Measurements from ENCODE around the gene OXNAD1.

OXNAD1 gene, protein sequence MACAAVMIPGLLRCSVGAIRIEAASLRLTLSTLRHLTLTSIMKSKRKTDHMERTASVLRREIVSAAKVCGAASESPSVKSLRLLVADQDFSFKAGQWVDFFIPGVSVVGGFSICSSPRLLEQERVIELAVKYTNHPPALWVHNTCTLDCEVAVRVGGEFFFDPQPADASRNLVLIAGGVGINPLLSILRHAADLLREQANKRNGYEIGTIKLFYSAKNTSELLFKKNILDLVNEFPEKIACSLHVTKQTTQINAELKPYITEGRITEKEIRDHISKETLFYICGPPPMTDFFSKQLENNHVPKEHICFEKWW

DNA sequence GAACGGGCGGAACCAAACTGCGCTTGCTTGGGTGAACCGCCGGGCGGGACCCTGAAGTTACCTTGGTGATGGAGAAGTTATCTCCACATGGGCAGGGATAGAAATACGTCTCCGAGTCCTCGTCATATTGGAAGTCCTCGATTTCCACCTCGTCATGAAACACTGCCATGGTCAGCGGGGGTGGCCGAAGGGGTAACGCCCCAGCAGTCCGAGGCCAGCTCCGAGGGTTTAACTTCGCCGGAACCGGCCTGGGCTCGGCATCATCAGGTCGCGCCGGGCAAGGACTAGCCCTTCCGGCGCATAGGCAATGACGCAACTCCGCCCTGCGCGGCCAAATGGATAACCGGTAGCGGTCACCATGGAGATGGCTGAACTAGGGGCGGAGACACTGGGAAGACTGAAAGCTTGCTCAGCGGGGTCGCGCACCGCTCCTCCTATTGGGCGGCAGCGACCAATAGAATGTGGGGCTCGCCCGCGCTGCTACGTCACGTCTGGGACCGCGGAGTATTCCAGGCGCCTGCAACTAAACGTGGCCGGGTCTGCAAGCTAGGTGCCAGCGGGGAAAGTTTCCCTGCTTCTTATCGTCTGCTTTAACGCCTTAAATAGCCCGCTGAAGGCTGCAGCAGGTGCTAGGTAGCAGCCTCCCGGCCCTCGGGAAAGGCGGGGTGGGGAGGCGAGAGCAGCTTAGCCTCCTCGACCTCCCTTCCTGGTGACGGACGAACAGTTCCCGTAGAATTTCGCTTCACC lies at the start of gene OXNAD1, which contains the start of gene DPH3:
TSS of gene OXNAD1 (plus strand) at position 505 of the 747 bp plus-strand sequence. CDS start 5,741 bp downstream, outside the sequence.
TSS of gene DPH3 (minus strand) at position 236 of the 747 bp plus-strand sequence. CDS start at position 169, 67 bp downstream.
- H3K36me3 ChIP-seq (ENCODE audit: insufficient read depth, low read length): peaks cover 9% of the 10 kb centered on the region
- peak within 1 kb of the TSS; percentile 88 to 98 for H3K4me3 ChIP-seq (ENCODE audit: low read depth in 1 of 2, low read length in 2 of 2)
- peak within 1 kb of the TSS; percentile 98 for H3K9ac ChIP-seq (ENCODE audit: low read length)
- peaks cover 28% of the 10 kb centered on the region for H3K4me1 ChIP-seq (ENCODE audit: insufficient read depth, low read length)
- no peaks in the 10 kb centered on the region for H3K27me3 ChIP-seq (ENCODE audit: control insufficient read depth in 1 of 2, insufficient read depth in 2 of 2, low read length in 2 of 2)
- H3K9me3 ChIP-seq (ENCODE audit: low read length): no peaks in the 10 kb centered on the region
- H3K27ac ChIP-seq (ENCODE audit: low read depth, low read length): peak within 1 kb of the TSS; percentile 84

DNA sequence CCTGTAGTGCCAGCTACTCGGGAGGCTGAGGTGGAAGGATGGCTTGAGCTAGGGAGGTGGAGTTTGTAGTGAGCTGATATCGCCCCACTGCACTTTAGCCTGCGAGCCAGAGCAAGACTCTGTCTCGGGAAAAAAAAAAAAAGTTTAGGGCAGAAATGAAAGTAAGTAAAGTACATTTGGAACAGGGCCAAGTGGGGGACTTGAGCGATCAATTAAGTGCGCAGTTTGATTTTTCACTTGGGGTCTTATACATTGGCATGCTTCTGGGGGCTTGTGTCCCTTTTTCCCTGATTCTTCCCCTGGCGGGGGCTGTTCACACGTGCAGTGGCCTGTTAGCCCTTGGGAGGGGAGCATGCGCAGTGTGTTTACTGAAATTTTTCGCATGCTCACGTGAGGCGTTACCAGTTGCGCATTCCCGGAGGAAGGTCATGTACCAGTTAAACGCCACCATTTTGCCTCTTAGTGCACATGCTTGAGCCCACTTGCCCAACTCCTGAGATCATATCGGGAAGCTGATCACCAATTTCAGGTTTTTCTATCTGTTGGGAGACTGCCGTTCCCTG lies 48.6 kb upstream of the OXNAD1 start:
- Histone ChIP-seq H3K27me3 (ENCODE audit: control insufficient read depth in 1 of 2, insufficient read depth in 2 of 2, low read length in 2 of 2) (no peaks in the 10 kb centered on the region), H3K9ac (ENCODE audit: low read length) (no peak overlapping the region), H3K9me3 (ENCODE audit: low read length) (no peaks in the 10 kb centered on the region), H3K27ac (ENCODE audit: low read depth, low read length) (no peak overlapping the region), H3K4me3 (ENCODE audit: low read depth in 1 of 2, low read length in 2 of 2) (no peak overlapping the region), H3K36me3 (ENCODE audit: insufficient read depth, low read length) (no peaks in the 10 kb centered on the region), H3K4me1 (ENCODE audit: insufficient read depth, low read length) (no peaks in the 10 kb centered on the region)

DNA sequence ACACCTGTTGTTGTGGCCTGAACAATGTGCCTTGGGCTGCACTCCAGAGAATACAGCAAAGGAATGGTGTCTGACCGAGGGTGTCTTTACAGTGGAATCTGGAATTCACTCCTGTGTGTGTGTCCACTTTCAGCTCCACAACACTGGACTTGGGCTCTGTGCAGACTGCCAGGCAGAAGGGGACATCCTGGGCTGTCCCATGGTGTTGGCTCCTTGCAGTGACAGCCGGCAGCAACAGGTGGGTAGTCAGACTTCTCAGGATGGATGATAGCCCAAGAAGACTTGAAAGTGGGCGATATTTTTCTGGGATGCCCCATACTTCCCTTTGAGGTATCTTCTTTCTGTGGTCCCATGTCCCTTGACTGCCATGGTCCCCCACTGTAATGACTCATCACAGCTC lies 45.2 kb upstream of the OXNAD1 start:
- no peak overlapping the region for H3K27ac ChIP-seq (ENCODE audit: low read depth, low read length)
- H3K9me3 ChIP-seq (ENCODE audit: low read length): no peaks in the 10 kb centered on the region
- H3K4me1 ChIP-seq (ENCODE audit: insufficient read depth, low read length): no peaks in the 10 kb centered on the region
- no peaks in the 10 kb centered on the region for H3K27me3 ChIP-seq (ENCODE audit: control insufficient read depth in 1 of 2, insufficient read depth in 2 of 2, low read length in 2 of 2)
- H3K4me3 ChIP-seq (ENCODE audit: low read depth in 1 of 2, low read length in 2 of 2): no peak overlapping the region
- H3K9ac ChIP-seq (ENCODE audit: low read length): no peak overlapping the region
- H3K36me3 ChIP-seq (ENCODE audit: insufficient read depth, low read length): no peaks in the 10 kb centered on the region

DNA sequence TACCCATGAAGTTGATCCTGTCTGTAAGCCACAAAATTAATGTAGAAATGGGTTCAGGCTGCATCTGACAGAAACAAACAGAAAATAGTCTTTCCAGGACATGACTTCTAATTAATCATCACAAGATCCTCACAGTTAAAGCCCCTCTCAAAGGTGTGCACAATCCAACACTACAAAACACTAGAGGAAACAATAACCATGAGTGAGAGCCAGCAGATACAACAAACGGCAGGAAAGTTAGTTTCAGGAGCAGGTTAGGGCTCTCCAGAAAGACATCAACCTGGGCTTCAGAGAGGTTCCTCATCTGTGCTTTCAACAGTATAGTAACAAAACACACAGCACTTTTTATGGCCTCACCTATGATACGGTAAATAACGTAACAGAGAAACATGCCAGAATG lies 43.0 kb upstream of the OXNAD1 start:
- Histone ChIP-seq H3K4me3 (ENCODE audit: low read depth in 1 of 2, low read length in 2 of 2) (no peak overlapping the region), H3K36me3 (ENCODE audit: insufficient read depth, low read length) (no peaks in the 10 kb centered on the region), H3K27me3 (ENCODE audit: control insufficient read depth in 1 of 2, insufficient read depth in 2 of 2, low read length in 2 of 2) (no peaks in the 10 kb centered on the region), H3K9ac (ENCODE audit: low read length) (no peak overlapping the region), H3K9me3 (ENCODE audit: low read length) (no peaks in the 10 kb centered on the region), H3K27ac (ENCODE audit: low read depth, low read length) (no peak overlapping the region), H3K4me1 (ENCODE audit: insufficient read depth, low read length) (no peaks in the 10 kb centered on the region)

DNA sequence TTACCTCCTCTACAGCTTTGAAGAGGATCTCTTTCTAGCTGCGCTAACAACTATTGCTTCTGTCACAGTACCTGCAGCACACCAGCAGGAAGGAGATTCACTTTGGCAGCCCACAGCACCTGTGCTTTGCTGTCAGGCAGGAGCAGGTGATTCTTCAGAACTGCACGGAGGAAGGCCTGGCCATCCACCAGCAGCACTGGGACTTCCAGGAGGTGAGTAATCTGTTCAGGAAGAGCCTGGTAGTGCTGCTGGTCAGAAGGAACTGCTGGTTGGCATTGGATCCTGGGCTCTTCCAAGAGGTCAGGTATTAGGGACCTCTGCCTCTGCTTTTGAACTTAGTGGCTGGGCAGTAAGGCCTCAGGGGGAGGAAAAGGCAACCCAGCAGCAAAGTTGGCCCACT lies 42.5 kb upstream of the OXNAD1 start:
- no peak overlapping the region for H3K9ac ChIP-seq (ENCODE audit: low read length)
- no peaks in the 10 kb centered on the region for H3K9me3 ChIP-seq (ENCODE audit: low read length)
- no peak overlapping the region for H3K4me3 ChIP-seq (ENCODE audit: low read depth in 1 of 2, low read length in 2 of 2)
- H3K27me3 ChIP-seq (ENCODE audit: control insufficient read depth in 1 of 2, insufficient read depth in 2 of 2, low read length in 2 of 2): no peaks in the 10 kb centered on the region
- no peak overlapping the region for H3K27ac ChIP-seq (ENCODE audit: low read depth, low read length)
- no peaks in the 10 kb centered on the region for H3K4me1 ChIP-seq (ENCODE audit: insufficient read depth, low read length)
- no peaks in the 10 kb centered on the region for H3K36me3 ChIP-seq (ENCODE audit: insufficient read depth, low read length)

DNA sequence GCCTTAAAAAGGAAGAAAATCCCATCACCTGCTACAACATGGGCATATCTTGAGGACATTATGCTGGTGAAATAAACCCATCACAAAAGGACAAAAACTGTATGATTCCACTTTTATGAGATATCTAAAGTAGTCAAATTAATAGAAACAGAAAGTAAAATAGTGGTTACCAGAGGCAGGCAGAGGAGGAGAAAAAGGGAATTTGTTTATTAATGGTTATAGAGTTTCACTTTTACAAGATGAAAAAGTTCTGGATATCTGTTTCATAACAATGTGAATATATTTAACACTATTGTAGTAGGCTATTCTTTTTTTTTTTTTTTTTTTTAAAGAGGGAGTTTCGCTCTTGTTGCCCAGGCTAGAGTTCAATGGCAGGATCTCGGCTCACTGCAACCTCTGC lies 40.7 kb upstream of the OXNAD1 start:
- H3K9ac ChIP-seq (ENCODE audit: low read length): no peak overlapping the region
- no peak overlapping the region for H3K27ac ChIP-seq (ENCODE audit: low read depth, low read length)
- no peaks in the 10 kb centered on the region for H3K27me3 ChIP-seq (ENCODE audit: control insufficient read depth in 1 of 2, insufficient read depth in 2 of 2, low read length in 2 of 2)
- H3K9me3 ChIP-seq (ENCODE audit: low read length): no peaks in the 10 kb centered on the region
- H3K4me1 ChIP-seq (ENCODE audit: insufficient read depth, low read length): no peaks in the 10 kb centered on the region
- no peak overlapping the region for H3K4me3 ChIP-seq (ENCODE audit: low read depth in 1 of 2, low read length in 2 of 2)
- no peaks in the 10 kb centered on the region for H3K36me3 ChIP-seq (ENCODE audit: insufficient read depth, low read length)

DNA sequence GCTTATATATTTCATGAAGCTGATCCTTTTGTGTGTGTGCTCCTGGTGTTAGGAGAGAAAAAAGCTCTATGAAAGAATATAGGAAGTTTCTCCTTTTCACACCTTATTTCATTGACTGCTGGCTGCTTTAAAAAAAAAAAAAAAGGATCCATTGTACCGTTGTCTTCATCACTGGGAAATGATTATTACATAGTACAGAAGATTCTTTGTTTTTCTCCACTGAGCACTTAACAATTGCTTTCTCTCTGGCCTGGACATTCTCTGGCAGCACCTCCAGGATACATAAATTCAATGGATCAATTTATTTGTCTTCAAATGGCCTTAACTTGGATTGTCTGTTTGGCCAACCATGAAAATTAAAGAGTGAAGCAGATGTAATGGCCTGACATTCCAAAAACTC lies 37.4 kb upstream of the OXNAD1 start:
- Histone ChIP-seq H3K36me3 (ENCODE audit: insufficient read depth, low read length) (no peaks in the 10 kb centered on the region), H3K4me1 (ENCODE audit: insufficient read depth, low read length) (no peaks in the 10 kb centered on the region), H3K4me3 (ENCODE audit: low read depth in 1 of 2, low read length in 2 of 2) (no peak overlapping the region), H3K9me3 (ENCODE audit: low read length) (no peaks in the 10 kb centered on the region), H3K27ac (ENCODE audit: low read depth, low read length) (no peak overlapping the region), H3K9ac (ENCODE audit: low read length) (no peak overlapping the region), H3K27me3 (ENCODE audit: control insufficient read depth in 1 of 2, insufficient read depth in 2 of 2, low read length in 2 of 2) (no peaks in the 10 kb centered on the region)

DNA sequence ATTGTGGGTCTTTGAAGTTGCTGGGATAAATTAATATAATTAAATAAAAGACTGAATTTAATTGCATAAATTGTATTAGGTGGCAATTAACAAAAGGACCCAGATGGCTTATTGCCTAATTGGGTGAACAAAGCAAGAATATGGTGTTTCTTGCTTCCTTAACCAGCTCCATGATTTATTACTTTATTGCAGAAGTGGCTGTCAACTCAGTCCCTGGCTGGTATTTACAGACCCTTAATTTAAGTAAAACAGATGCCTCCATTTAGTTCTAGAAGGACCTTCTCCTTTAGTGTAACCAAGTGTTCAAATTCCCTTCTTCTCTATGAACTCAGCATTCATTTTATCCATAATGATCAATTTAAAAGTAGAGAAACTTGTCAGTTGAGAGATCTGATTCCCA lies 35.3 kb upstream of the OXNAD1 start:
- Histone ChIP-seq H3K27ac (ENCODE audit: low read depth, low read length) (no peak overlapping the region), H3K27me3 (ENCODE audit: control insufficient read depth in 1 of 2, insufficient read depth in 2 of 2, low read length in 2 of 2) (no peaks in the 10 kb centered on the region), H3K36me3 (ENCODE audit: insufficient read depth, low read length) (no peaks in the 10 kb centered on the region), H3K9me3 (ENCODE audit: low read length) (no peaks in the 10 kb centered on the region), H3K9ac (ENCODE audit: low read length) (no peak overlapping the region), H3K4me3 (ENCODE audit: low read depth in 1 of 2, low read length in 2 of 2) (no peak overlapping the region), H3K4me1 (ENCODE audit: insufficient read depth, low read length) (no peaks in the 10 kb centered on the region)

DNA sequence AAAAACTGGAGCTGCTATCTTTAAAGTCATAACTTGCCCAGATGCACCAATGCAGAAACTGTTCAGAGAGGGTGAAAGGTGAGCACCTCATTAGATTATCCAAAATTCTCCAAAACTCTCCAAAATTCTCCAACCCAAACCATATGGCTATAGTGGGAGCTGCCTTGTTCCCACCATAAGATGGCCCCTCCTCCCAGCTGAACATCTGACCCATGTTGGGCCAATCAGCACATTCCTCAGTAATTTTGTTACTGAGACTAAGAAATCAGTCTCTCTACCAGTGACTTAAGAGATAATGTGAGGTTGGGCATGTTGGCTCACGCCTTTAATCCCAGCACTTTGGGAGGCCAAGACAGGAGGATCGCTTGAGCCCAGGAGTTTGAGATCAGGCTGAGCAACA lies 33.0 kb upstream of the OXNAD1 start:
- Histone ChIP-seq H3K36me3 (ENCODE audit: insufficient read depth, low read length) (no peaks in the 10 kb centered on the region), H3K27me3 (ENCODE audit: control insufficient read depth in 1 of 2, insufficient read depth in 2 of 2, low read length in 2 of 2) (no peaks in the 10 kb centered on the region), H3K4me1 (ENCODE audit: insufficient read depth, low read length) (no peaks in the 10 kb centered on the region), H3K27ac (ENCODE audit: low read depth, low read length) (no peak overlapping the region), H3K9ac (ENCODE audit: low read length) (no peak overlapping the region), H3K9me3 (ENCODE audit: low read length) (no peaks in the 10 kb centered on the region), H3K4me3 (ENCODE audit: low read depth in 1 of 2, low read length in 2 of 2) (no peak overlapping the region)

DNA sequence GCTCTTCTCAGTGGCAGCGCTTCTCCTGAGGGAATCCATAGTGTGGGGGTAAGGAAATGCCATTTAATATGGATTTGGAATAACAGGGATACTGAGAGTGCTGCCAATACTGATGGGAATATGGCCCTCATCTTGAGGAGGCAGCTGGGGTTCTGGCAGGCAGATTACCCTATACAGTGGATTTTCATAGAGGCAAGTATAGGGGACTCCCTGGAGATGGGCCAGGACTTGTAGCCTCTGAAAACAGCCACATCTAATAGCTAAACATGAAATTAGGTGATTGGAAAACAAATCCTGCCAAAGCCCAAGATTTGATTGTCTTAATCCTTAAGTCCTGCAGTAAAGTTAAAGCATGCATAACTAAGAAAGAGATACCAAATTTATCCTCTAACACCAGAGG lies 31.2 kb upstream of the OXNAD1 start:
- no peak overlapping the region for H3K4me3 ChIP-seq (ENCODE audit: low read depth in 1 of 2, low read length in 2 of 2)

DNA sequence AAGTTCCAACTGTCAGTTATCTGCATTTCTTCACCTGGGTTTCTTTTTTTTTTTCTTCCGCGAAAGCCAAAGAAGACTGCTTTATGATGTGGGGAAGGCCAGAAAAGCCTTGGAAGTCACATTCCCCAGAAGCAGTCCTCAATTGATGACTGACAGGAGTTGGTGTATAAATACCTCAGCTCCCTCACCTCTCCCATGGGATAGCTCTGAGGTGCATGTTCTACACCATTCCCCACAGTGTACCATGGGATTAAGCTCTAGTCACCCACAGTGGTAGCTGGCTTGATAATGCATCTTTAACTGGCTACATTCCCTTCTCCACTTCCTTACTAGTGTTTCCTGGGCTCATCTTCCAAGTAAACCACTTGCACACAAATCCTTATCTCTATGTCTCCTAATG lies 30.7 kb upstream of the OXNAD1 start:
- Histone ChIP-seq H3K4me1 (ENCODE audit: insufficient read depth, low read length) (peaks cover 5% of the 10 kb centered on the region), H3K27me3 (ENCODE audit: control insufficient read depth in 1 of 2, insufficient read depth in 2 of 2, low read length in 2 of 2) (no peaks in the 10 kb centered on the region), H3K27ac (ENCODE audit: low read depth, low read length) (no peak overlapping the region), H3K4me3 (ENCODE audit: low read depth in 1 of 2, low read length in 2 of 2) (no peak overlapping the region), H3K36me3 (ENCODE audit: insufficient read depth, low read length) (no peaks in the 10 kb centered on the region), H3K9me3 (ENCODE audit: low read length) (no peaks in the 10 kb centered on the region), H3K9ac (ENCODE audit: low read length) (no peak overlapping the region)

More for the DNA sequence above, 31.2 kb upstream of the OXNAD1 start:
- no peaks in the 10 kb centered on the region for H3K27me3 ChIP-seq (ENCODE audit: control insufficient read depth in 1 of 2, insufficient read depth in 2 of 2, low read length in 2 of 2)
- H3K9me3 ChIP-seq (ENCODE audit: low read length): no peaks in the 10 kb centered on the region
- peaks cover under 1% of the 10 kb centered on the region for H3K4me1 ChIP-seq (ENCODE audit: insufficient read depth, low read length)
- no peaks in the 10 kb centered on the region for H3K36me3 ChIP-seq (ENCODE audit: insufficient read depth, low read length)
- H3K9ac ChIP-seq (ENCODE audit: low read length): no peak overlapping the region
- no peak overlapping the region for H3K27ac ChIP-seq (ENCODE audit: low read depth, low read length)
